Endothelial cell of umbilical vein (primary cell): ENCODE measurements around the gene LRSAM1. TPM values are rescaled to one million over a fixed set of nuclear protein-coding genes. Genes with fewer than 3 reads are reported as not detected.

ENCODE experiments used
- BruUV-seq: library from RNA; stranded (reverse); fragments of 400-500 nt; replicated peaks from 2 replicates; lab custom pipeline; 2021; lab: Mats Ljungman, UMichigan
- CTCF ChIA-PET: fragments of 300-600, 350-600 bp; sonication (Branson Sonifier 250); formaldehyde crosslinking; loops from one replicate; lab custom pipeline; 2021; ENCODE audit warnings: antibody characterized with exemption, inconsistent platforms; lab: Charles Lee
- POLR2A ChIA-PET: fragments of 300-600, 350-600 bp; sonication (Branson Sonifier 250); formaldehyde crosslinking; loops from one replicate; lab custom pipeline; 2021; ENCODE audit warnings: antibody characterized with exemption, inconsistent platforms; lab: Charles Lee
- DNase-seq: peaks from one replicate; pipeline ENCODE4 v3.0.0-alpha.2; 2011; ENCODE audit warnings: low read depth, low spot score
- FAIRE-seq: peaks from 2 replicates; lab custom pipeline; 2011; peaks lifted over from hg19 to GRCh38; lab: Jason Lieb, UNC
- H2AFZ ChIP-seq: 2 replicates; pipeline ENCODE4 v1.6.0; 2012; ENCODE audit warnings: low read depth, low read length, control low read depth, inconsistent platforms
- H3K27ac ChIP-seq: 2 replicates; pipeline ENCODE4 v1.5.1; 2011; ENCODE audit warnings: low read depth, mild to moderate bottlenecking, control low read depth, low read length, moderate library complexity; ENCODE audit not compliant: insufficient read depth
- H3K27me3 ChIP-seq, 2 experiments: 2 replicates each; pipeline versions ENCODE4 v1.6.0 to v1.6.1; 2011; ENCODE audit warnings: low read length in 2 of 2, mixed read lengths in 1 of 2; ENCODE audit not compliant: control insufficient read depth in 2 of 2, insufficient read depth in 2 of 2
- H3K36me3 ChIP-seq, 2 experiments: 2 replicates in 1 of 2; 3 replicates in 1 of 2; pipeline ENCODE4 v1.5.1; 2011; ENCODE audit warnings: low read length in 2 of 2, mild to moderate bottlenecking in 1 of 2, moderate library complexity in 1 of 2; ENCODE audit not compliant: control insufficient read depth in 2 of 2, insufficient read depth in 2 of 2; ENCODE audit errors: extremely low read depth in 1 of 2
- H3K4me1 ChIP-seq: 3 replicates; pipeline ENCODE4 v1.5.1; 2011; ENCODE audit warnings: mild to moderate bottlenecking, low read length; ENCODE audit not compliant: control insufficient read depth, insufficient read depth; ENCODE audit errors: extremely low read depth
- H3K4me2 ChIP-seq: 2 replicates; pipeline ENCODE4 v1.6.1; 2011; ENCODE audit warnings: low read length, control low read depth, mixed read lengths; ENCODE audit not compliant: insufficient read depth
- H3K4me3 ChIP-seq, 3 experiments: fragments of 200-600 bp in 1 of 3; sonication (generic), shearing (Covaris generic) in 1 of 3; replicated peaks in 1 of 3; 2 replicates each; pipeline ENCODE4 v1.5.1; 2011 to 2016; ENCODE audit warnings: control low read depth in 3 of 3, low read length in 3 of 3, mild to moderate bottlenecking in 2 of 3, inconsistent platforms in 1 of 3, low read depth in 1 of 3, moderate library complexity in 1 of 3; ENCODE audit not compliant: insufficient read depth in 1 of 3
- H3K79me2 ChIP-seq: 2 replicates; pipeline ENCODE4 v1.6.0; 2012; ENCODE audit warnings: low read length, inconsistent platforms; ENCODE audit not compliant: control insufficient read depth, insufficient read depth
- H3K9ac ChIP-seq: replicated peaks from 2 replicates; pipeline ENCODE3; 2011; ENCODE audit warnings: low read length, control low read depth; ENCODE audit not compliant: insufficient read depth; ENCODE audit errors: extremely low read depth
- H3K9me1 ChIP-seq: replicated peaks from 3 replicates; pipeline ENCODE4 v1.6.0; 2011; ENCODE audit warnings: mild to moderate bottlenecking, low read length; ENCODE audit not compliant: control insufficient read depth, insufficient read depth; ENCODE audit errors: extremely low read depth
- H3K9me3 ChIP-seq: replicated peaks from 2 replicates; pipeline ENCODE4 v1.5.1; 2012; ENCODE audit warnings: low read length, inconsistent platforms; ENCODE audit not compliant: control insufficient read depth, insufficient read depth
- H4K20me1 ChIP-seq: replicated peaks from 2 replicates; pipeline ENCODE3; 2011; ENCODE audit warnings: mild to moderate bottlenecking, low read length; ENCODE audit not compliant: control insufficient read depth, insufficient read depth; ENCODE audit errors: extremely low read depth
- EZH2 ChIP-seq: IDR thresholded peaks from 2 replicates; pipeline ENCODE4 v1.6.1; 2012; ENCODE audit warnings: borderline replicate concordance, low read depth, mild to moderate bottlenecking, moderate library complexity, low read length, inconsistent platforms; ENCODE audit not compliant: severe bottlenecking
- GATA2 ChIP-seq: IDR thresholded peaks from 2 replicates; pipeline ENCODE4 v1.7.0; 2011; ENCODE audit warnings: low read depth, mild to moderate bottlenecking, moderate library complexity, mixed read lengths, low read length; ENCODE audit not compliant: insufficient read length, insufficient read depth
- MYC ChIP-seq: IDR thresholded peaks from one replicate; pipeline ENCODE4 v1.6.1; 2011; ENCODE audit warnings: mild to moderate bottlenecking, low read depth, low read length
- POLR2A ChIP-seq: IDR thresholded peaks from 2 replicates; pipeline ENCODE4 v1.6.1; 2012; ENCODE audit warnings: low read depth, mild to moderate bottlenecking, control low read depth, low read length
- POLR2AphosphoS5 ChIP-seq: IDR thresholded peaks from 2 replicates; pipeline ENCODE4 v1.6.1; 2012; ENCODE audit warnings: low read depth, mild to moderate bottlenecking, control low read depth, low read length, moderate library complexity; ENCODE audit not compliant: insufficient read depth
- dilution Hi-C: fragments of 300-500 bp; cut with MboI; formaldehyde crosslinking; loops from one replicate; pipeline ENCODE4 v1.15.0; 2019; ENCODE audit warnings: low sequenced_read_pairs; ENCODE audit not compliant: extremely low pct_ligation_motif_present
- intact Hi-C: fragments of 100-400 bp; cut with micrococcal nuclease; formaldehyde crosslinking; loops from one replicate; pipeline ENCODE4 v1.10.0; 2022
- polyA plus RNA-seq, 4 experiments: library from polyadenylated mRNA; depleted of rRNA in 3 of 4; stranded (reverse) in 3 of 4; unstranded in 1 of 4; fragments of >200 nt; gene quantifications; 2 replicates each; pipeline versions ENCODE4 v1.2.1 to v1.2.3, GENCODE V29; 2011 to 2012; ENCODE audit warnings: missing spikeins in 1 of 4
- total RNA-seq: library from RNA; stranded (reverse); gene quantifications from 2 replicates; pipeline ENCODE4 v1.2.3, GENCODE V29; 2021
- TF ChIP-seq, protein P1 (sequence below): IDR thresholded peaks from 2 replicates; pipeline ENCODE4 v1.6.1; 2011; ENCODE audit not compliant: insufficient read depth, insufficient read length

Gene LRSAM1
- total and polyA plus RNA-seq, 2 donors (not counting 3 experiments of a cell fraction or from before 2014, with no cell fraction given): 10.8 to 18.9 TPM

GRCh38 chr9:127545196-127546124 is 94.2 kb downstream of the LRSAM1 start:
- Histone ChIP-seq H3K27ac (peak overlapping the region; percentile 34), H3K9ac (no peak overlapping the region), H4K20me1 (no peaks in the 10 kb centered on the region), H3K9me3 (no peaks in the 10 kb centered on the region), H3K79me2 (peaks cover 96% of the 10 kb centered on the region), H3K4me3 (no peak overlapping the region), H3K27me3 (no peaks in the 10 kb centered on the region), H3K9me1 (no peaks in the 10 kb centered on the region), H2AFZ (no peak overlapping the region), H3K36me3 (peaks cover 0 to 7% of the 10 kb centered on the region in 2 experiments), H3K4me2 (no peak overlapping the region), H3K4me1 (peaks cover 39% of the 10 kb centered on the region)
- peak; percentile 47 for DNase-seq
- TF ChIP-seq GATA2: no peak
- TF ChIP-seq EZH2: no peak
- TF ChIP-seq POLR2AphosphoS5: no peak
- TF ChIP-seq, protein P1, sequence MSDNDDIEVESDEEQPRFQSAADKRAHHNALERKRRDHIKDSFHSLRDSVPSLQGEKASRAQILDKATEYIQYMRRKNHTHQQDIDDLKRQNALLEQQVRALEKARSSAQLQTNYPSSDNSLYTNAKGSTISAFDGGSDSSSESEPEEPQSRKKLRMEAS: no peak
- TF ChIP-seq POLR2A: no peak
- TF ChIP-seq MYC: no peak
- POLR2A ChIA-PET: interaction anchor here (0.5 kb wide), 1 partner anchor 380 kb away, joined by 3 read pairs; no protein-coding TSS in a partner anchor
- no peak for FAIRE-seq
- intact Hi-C loops (loop anchor here (1.0 kb wide), 1 partner anchor 11 kb away; no protein-coding TSS in a partner anchor), dilution Hi-C loops (no loop called here)
- CTCF ChIA-PET: interaction anchor here (0.7 to 2.3 kb wide), 3 partner anchors 9 to 189 kb away, joined by 3 to 9 read pairs (median 3); partner anchors contain the start of gene TOR2A
- no TSS peak for BruUV-seq
